MM.1S (cell line): Measurements from ENCODE around the gene ZFPM1.

Experiments
- CTCF ChIP-seq: fragments of 300-600 bp; sonication (generic); IDR thresholded peaks from 2 replicates; pipeline ENCODE4 v1.5.1; 2016; ENCODE audit warnings: antibody characterized with exemption, low read length, mixed read lengths
- EZH2 ChIP-seq: fragments of 300-600 bp; sonication (generic); optimal IDR thresholded peaks from 2 replicates; pipeline ENCODE3; 2017; ENCODE audit warnings: low read depth, mild to moderate bottlenecking, antibody characterized with exemption, low read length, mixed read lengths

- TF ChIP-seq EZH2 (no peak), CTCF (no peak)
Observed at GRCh38 chr16:88432174-88432573, 20.9 kb upstream of the ZFPM1 start.
